Astrocyte (in vitro differentiated cells and primary cell): ENCODE data around the gene COPB1.

Source experiments
- EZH2 ChIP-seq: IDR thresholded peaks from 2 replicates; pipeline ENCODE4 v1.6.1; 2012; ENCODE audit warnings: mild to moderate bottlenecking, low read length, inconsistent platforms; ENCODE audit not compliant: insufficient read depth
- TF ChIP-seq, protein P1 (sequence below): IDR thresholded peaks from 2 replicates; pipeline ENCODE4 v1.5.1; 2011; ENCODE audit warnings: low read depth, mild to moderate bottlenecking, inconsistent platforms, low read length, moderate library complexity; ENCODE audit not compliant: insufficient read depth

DNA sequence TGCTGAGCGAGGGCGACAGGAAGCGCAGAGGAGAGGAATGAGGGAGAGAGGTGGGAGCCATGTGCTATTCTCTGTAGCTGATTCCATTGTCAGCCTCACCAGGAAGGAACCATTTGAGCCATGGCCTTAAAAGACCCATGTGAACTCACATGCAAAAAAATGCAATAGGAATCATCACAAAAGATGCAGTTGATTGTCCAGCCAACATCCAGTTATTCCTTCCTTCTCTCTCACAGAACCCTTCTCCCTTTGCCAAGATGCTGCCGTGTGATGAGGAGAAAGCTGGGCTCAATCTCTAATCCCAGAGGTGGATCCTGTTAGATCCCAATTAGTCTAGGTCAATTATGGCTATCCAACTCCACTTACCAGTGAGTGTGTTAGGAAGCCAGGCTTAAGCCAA, 82.4 kb downstream of the COPB1 start:
- TF ChIP-seq, protein P1, sequence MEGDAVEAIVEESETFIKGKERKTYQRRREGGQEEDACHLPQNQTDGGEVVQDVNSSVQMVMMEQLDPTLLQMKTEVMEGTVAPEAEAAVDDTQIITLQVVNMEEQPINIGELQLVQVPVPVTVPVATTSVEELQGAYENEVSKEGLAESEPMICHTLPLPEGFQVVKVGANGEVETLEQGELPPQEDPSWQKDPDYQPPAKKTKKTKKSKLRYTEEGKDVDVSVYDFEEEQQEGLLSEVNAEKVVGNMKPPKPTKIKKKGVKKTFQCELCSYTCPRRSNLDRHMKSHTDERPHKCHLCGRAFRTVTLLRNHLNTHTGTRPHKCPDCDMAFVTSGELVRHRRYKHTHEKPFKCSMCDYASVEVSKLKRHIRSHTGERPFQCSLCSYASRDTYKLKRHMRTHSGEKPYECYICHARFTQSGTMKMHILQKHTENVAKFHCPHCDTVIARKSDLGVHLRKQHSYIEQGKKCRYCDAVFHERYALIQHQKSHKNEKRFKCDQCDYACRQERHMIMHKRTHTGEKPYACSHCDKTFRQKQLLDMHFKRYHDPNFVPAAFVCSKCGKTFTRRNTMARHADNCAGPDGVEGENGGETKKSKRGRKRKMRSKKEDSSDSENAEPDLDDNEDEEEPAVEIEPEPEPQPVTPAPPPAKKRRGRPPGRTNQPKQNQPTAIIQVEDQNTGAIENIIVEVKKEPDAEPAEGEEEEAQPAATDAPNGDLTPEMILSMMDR = no peak
- TF ChIP-seq EZH2 = no peak
